ENCODE results near the gene ALPG. TPM values are rescaled to one million over a fixed set of nuclear protein-coding genes. Genes with fewer than 3 reads are reported as not detected.

Gene ALPG
- total RNA-seq, 1 experiment from 2014 or later, result 0.10 TPM

- CTCF ChIA-PET, result no interaction called here
- no peak overlapping the region for H3K9ac ChIP-seq (ENCODE audit: low read length)
- intact Hi-C loops (cut with micrococcal nuclease), result no loop called here
- H3K27me3 ChIP-seq (ENCODE audit: insufficient read depth, low read length), result no peaks in the 10 kb centered on the region
- no peak for DNase-seq (ENCODE audit: low read depth, low spot score)
- H4K20me1 ChIP-seq (ENCODE audit: insufficient read depth), result no peaks in the 10 kb centered on the region
- TF ChIP-seq TCF7L2 (IDR thresholded peaks at IDR 0.05; ENCODE audit: borderline replicate concordance, extremely low read depth, insufficient read depth, insufficient read length), result no peak
- TF ChIP-seq ZNF274 (IDR thresholded peaks at IDR 0.05; ENCODE audit: low read depth, low read length), result no peak
- TF ChIP-seq CTCF (IDR thresholded peaks at IDR 0.05 in 2 of 3, conservative IDR thresholded peaks at IDR 0.05 in 1 of 3; ENCODE audit: borderline replicate concordance in 1 of 3, insufficient read depth in 1 of 3, low read depth in 2 of 3, low read length in 2 of 3), result no peak
- TF ChIP-seq MAX (IDR thresholded peaks at IDR 0.05), result no peak
- no peak for TF ChIP-seq CBX3 (IDR thresholded peaks at IDR 0.05; ENCODE audit: low read depth)
- no peak for TF ChIP-seq CEBPB (IDR thresholded peaks at IDR 0.05; ENCODE audit: low read depth)
- no peak for TF ChIP-seq SP1 (IDR thresholded peaks at IDR 0.05; ENCODE audit: low read depth)
- no peak for TF ChIP-seq SRF (IDR thresholded peaks at IDR 0.05; ENCODE audit: low read depth)
- TF ChIP-seq JUND (IDR thresholded peaks at IDR 0.05), result no peak
- TF ChIP-seq RAD21 (IDR thresholded peaks at IDR 0.05; ENCODE audit: low read depth), result no peak
- TF ChIP-seq ATF3 (IDR thresholded peaks at IDR 0.05), result no peak
- TF ChIP-seq EZH2 (IDR thresholded peaks at IDR 0.05), result no peak
- TF ChIP-seq EGR1 (IDR thresholded peaks at IDR 0.05; ENCODE audit: low read depth), result no peak
- TF ChIP-seq ELF1 (IDR thresholded peaks at IDR 0.05; ENCODE audit: borderline replicate concordance, low read depth), result no peak
- TF ChIP-seq FOSL1 (IDR thresholded peaks at IDR 0.05; ENCODE audit: low read depth), result no peak
- no peak for ATAC-seq
- H2AFZ ChIP-seq (ENCODE audit: low read depth, low read length, poor library complexity, severe bottlenecking), result no peak overlapping the region
- no peaks in the 10 kb centered on the region for H3K9me2 ChIP-seq (ENCODE audit: insufficient read depth)
- RAD21 ChIA-PET (ENCODE audit: low non-redundant PET in 1 of 2, low total read pairs in 2 of 2, uncharacterized antibody in 2 of 2, unreplicated experiment in 2 of 2), result no interaction called here
- H3K36me3 ChIP-seq (ENCODE audit: control insufficient read depth in 1 of 2, insufficient read depth in 2 of 2, low read length in 2 of 2), result no peaks in the 10 kb centered on the region
- no peaks in the 10 kb centered on the region for H3K79me2 ChIP-seq (ENCODE audit: insufficient read depth, low read length)
- H3K4me3 ChIP-seq (replicated peaks in 1 of 2; ENCODE audit: low read depth in 1 of 2, low read length in 2 of 2), result no peak overlapping the region
- H3K4me2 ChIP-seq (ENCODE audit: low read length), result no peak overlapping the region
- no peaks in the 10 kb centered on the region for H3K9me3 ChIP-seq (ENCODE audit: control insufficient read depth in 1 of 2, insufficient read depth in 1 of 2, low read depth in 1 of 2, low read length in 2 of 2)
- POLR2A ChIA-PET, result no interaction called here
- H3K27ac ChIP-seq (ENCODE audit: low read depth, low read length), result no peak overlapping the region
- no TSS peak for BruUV-seq (replicated peaks)
- H3K4me1 ChIP-seq (ENCODE audit: control insufficient read depth in 1 of 2, insufficient read depth in 2 of 2, low read length in 2 of 2), result peaks cover 7 to 8% of the 10 kb centered on the region in 2 experiments
Measured at GRCh38 chr2:232390661-232391060, 16.0 kb upstream of the ALPG start.

Measured in HCT116 (cell line).